Activated CD8-positive, alpha-beta T cell treated with anti-CD3 and anti-CD28 coated beads for 36 hours (primary cell): ENCODE results near the gene PUM1. TPM values are rescaled to one million over a fixed set of nuclear protein-coding genes. Genes with fewer than 3 reads are reported as not detected.

Source experiments
- ATAC-seq: fragments of 200-7000 bp; cut with Tn5 transposase; one replicate; pipeline ENCODE4 v1.10.0; 2021; ENCODE audit warnings: mild to moderate bottlenecking, moderate library complexity
- CTCF ChIA-PET: fragments of 350-600 bp; sonication (Branson Sonifier 250); formaldehyde crosslinking; loops from one replicate; lab custom pipeline; 2021; ENCODE audit warnings: antibody characterized with exemption; lab: Charles Lee
- POLR2A ChIA-PET: fragments of 350-600 bp; sonication (Branson Sonifier 250); formaldehyde crosslinking; loops from one replicate; lab custom pipeline; 2021; ENCODE audit warnings: antibody characterized with exemption; lab: Charles Lee
- DNase-seq: peaks from one replicate; pipeline ENCODE4 v3.0.0-alpha.2; 2020
- H3K27ac Mint-ChIP-seq: one replicate; pipeline ENCODE4 v1.8.0; 2021; ENCODE audit warnings: mild to moderate bottlenecking, mixed read lengths
- H3K27me3 Mint-ChIP-seq: one replicate; pipeline ENCODE4 v1.8.0; 2021; ENCODE audit warnings: mixed read lengths
- H3K36me3 Mint-ChIP-seq: one replicate; pipeline ENCODE4 v1.8.0; 2021; ENCODE audit warnings: low read depth, mixed read lengths
- H3K4me1 Mint-ChIP-seq: one replicate; pipeline ENCODE4 v1.8.0; 2021; ENCODE audit warnings: low read depth, mixed read lengths
- H3K4me3 Mint-ChIP-seq: one replicate; pipeline ENCODE4 v1.8.0; 2021; ENCODE audit warnings: mild to moderate bottlenecking, moderate library complexity, mixed read lengths
- H3K9me3 Mint-ChIP-seq: one replicate; pipeline ENCODE4 v1.8.0; 2021; ENCODE audit warnings: mixed read lengths
- intact Hi-C: fragments of 100-400 bp; cut with micrococcal nuclease; formaldehyde crosslinking; loops from one replicate; pipeline ENCODE4 v1.10.0; 2022
- total RNA-seq, 2 experiments: library from RNA; stranded (reverse); gene quantifications; one replicate each; pipeline ENCODE4 v1.2.3, GENCODE V29; 2021
- TF ChIP-seq, protein P1 (sequence below): fragments of 200-600 bp; IDR thresholded peaks from one replicate; pipeline ENCODE4 v1.8.0; 2022; ENCODE audit warnings: antibody characterized with exemption, mild to moderate bottlenecking

Gene PUM1
- total RNA-seq, 2 experiments from 2014 or later, result 98.0 to 99.0 TPM

- H3K27ac Mint-ChIP-seq, result no peak overlapping the region
- ChIA-PET CTCF (interaction anchor here (0.8 to 7.6 kb wide), 5 partner anchors 10 to 148 kb away, joined by 3 to 82 read pairs (median 29); no protein-coding TSS in a partner anchor), POLR2A (no interaction called here)
- no peaks in the 10 kb centered on the region for H3K9me3 Mint-ChIP-seq
- TF ChIP-seq, protein P1, sequence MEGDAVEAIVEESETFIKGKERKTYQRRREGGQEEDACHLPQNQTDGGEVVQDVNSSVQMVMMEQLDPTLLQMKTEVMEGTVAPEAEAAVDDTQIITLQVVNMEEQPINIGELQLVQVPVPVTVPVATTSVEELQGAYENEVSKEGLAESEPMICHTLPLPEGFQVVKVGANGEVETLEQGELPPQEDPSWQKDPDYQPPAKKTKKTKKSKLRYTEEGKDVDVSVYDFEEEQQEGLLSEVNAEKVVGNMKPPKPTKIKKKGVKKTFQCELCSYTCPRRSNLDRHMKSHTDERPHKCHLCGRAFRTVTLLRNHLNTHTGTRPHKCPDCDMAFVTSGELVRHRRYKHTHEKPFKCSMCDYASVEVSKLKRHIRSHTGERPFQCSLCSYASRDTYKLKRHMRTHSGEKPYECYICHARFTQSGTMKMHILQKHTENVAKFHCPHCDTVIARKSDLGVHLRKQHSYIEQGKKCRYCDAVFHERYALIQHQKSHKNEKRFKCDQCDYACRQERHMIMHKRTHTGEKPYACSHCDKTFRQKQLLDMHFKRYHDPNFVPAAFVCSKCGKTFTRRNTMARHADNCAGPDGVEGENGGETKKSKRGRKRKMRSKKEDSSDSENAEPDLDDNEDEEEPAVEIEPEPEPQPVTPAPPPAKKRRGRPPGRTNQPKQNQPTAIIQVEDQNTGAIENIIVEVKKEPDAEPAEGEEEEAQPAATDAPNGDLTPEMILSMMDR, result no peak
- intact Hi-C loops, result no loop called here
- DNase-seq, result no peak
- peaks cover 5% of the 10 kb centered on the region for H3K4me1 Mint-ChIP-seq
- H3K4me3 Mint-ChIP-seq, result no peak overlapping the region
- H3K27me3 Mint-ChIP-seq, result no peaks in the 10 kb centered on the region
- H3K36me3 Mint-ChIP-seq, result peaks cover 18% of the 10 kb centered on the region
- no peak for ATAC-seq
Observed at GRCh38 chr1:30930631-30931173, 134.8 kb downstream of the PUM1 start.

DNA sequence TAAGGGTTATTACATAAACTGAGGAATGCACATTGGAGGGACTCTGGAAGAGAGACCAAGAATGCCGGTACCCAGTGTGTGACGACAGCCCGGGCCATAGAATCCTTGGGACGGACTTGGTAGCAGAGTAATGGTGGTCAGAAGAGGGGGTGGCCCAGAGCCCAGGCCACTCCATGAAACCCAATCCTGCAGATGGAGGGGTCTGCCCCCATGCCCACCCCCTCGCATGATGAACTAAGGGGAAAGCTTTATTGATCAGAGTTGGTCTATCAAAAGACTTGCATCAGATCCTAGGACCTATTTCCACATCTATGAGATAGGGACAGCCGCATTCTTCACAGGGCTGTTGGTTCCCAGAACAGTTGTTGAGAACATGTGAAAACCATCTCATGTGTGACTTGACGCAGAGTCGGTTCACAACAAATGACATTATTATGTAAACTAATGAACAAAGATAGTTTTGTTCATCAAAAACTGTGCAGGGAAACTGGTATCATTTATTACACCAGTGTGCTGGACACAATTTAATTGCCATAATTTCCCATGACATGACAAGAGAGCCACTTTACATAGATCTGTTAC lies 135.5 kb downstream of the PUM1 start:
- CTCF ChIA-PET, result interaction anchor here (1.1 to 7.6 kb wide), 8 partner anchors 10 to 181 kb away, joined by 3 to 82 read pairs (median 18); no protein-coding TSS in a partner anchor
- no peaks in the 10 kb centered on the region for H3K9me3 Mint-ChIP-seq

DNA sequence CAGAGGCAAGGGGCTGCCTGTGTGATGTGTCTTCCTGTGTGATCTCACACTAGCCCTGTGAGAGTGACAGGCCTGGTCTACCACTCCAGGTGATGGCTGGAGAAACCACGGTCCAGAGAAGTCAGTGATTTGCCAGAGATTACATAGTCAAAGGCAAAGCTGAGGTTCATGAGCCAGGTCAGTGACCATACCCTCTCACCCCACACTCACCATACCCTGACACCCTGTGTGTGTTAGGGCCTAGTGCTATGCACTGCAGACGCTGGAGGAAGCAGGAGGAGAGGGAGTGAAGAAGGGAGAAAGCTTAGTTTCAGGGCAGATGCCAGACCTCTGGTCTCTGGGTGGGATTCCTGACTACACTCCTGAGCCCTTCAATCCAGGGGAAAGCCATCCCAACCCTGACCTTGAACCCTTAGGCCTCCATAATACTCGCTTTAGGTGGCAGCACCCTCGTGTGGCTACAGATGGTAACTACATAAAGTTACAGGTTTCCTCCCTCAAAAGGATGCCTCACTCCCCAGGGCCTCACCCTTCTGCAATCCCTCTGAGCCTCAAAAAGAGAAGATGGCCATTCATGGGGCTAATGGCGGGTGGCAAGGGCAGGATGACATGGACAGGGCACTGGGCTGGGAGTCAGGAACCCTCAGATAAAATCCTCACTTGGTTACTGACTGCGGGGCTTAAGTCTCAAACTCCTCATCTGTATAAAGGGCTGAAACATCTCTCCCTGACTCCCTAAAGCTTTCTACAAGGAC lies 136.2 kb downstream of the PUM1 start:
- Mint-ChIP-seq H3K4me1 (peaks cover 5% of the 10 kb centered on the region), H3K36me3 (peaks cover 9% of the 10 kb centered on the region), H3K9me3 (no peaks in the 10 kb centered on the region), H3K27me3 (no peaks in the 10 kb centered on the region), H3K27ac (no peak overlapping the region), H3K4me3 (no peak overlapping the region)
- TF ChIP-seq, protein P1, result peak; percentile 82
- POLR2A ChIA-PET, result interaction anchor here (0.5 to 1.0 kb wide), 5 partner anchors 13 to 187 kb away, joined by 3 to 7 read pairs (median 3); no protein-coding TSS in a partner anchor
- intact Hi-C loops, result no loop called here
- CTCF ChIA-PET, result interaction anchor here (0.6 to 7.6 kb wide), 28 partner anchors 9 to 210 kb away, joined by 3 to 82 read pairs (median 4); no protein-coding TSS in a partner anchor
- ATAC-seq (peak; percentile 88), DNase-seq (peak; percentile 70)

More for the DNA sequence above, 135.5 kb downstream of the PUM1 start:
- H3K4me1 Mint-ChIP-seq, result peaks cover 5% of the 10 kb centered on the region
- ATAC-seq (peak; percentile 11), DNase-seq (no peak)
- H3K27ac Mint-ChIP-seq, result no peak overlapping the region
- H3K27me3 Mint-ChIP-seq, result no peaks in the 10 kb centered on the region
- peaks cover 15% of the 10 kb centered on the region for H3K36me3 Mint-ChIP-seq
- POLR2A ChIA-PET, result interaction anchor here (1.0 kb wide), 1 partner anchor 15 kb away, joined by 3 read pairs; no protein-coding TSS in a partner anchor
- TF ChIP-seq, protein P1, result no peak
- intact Hi-C loops, result no loop called here
- no peak overlapping the region for H3K4me3 Mint-ChIP-seq

- Mint-ChIP-seq H3K27me3 (no peaks in the 10 kb centered on the region), H3K4me1 (peaks cover 5% of the 10 kb centered on the region), H3K4me3 (no peak overlapping the region), H3K36me3 (peaks cover 6% of the 10 kb centered on the region), H3K9me3 (no peaks in the 10 kb centered on the region), H3K27ac (no peak overlapping the region)
- CTCF ChIA-PET, result interaction anchor here (0.6 to 7.6 kb wide), 28 partner anchors 9 to 210 kb away, joined by 3 to 82 read pairs (median 4); no protein-coding TSS in a partner anchor
- TF ChIP-seq, protein P1, result no peak
- ATAC-seq, result no peak
- DNase-seq, result no peak
- POLR2A ChIA-PET, result interaction anchor here (0.5 to 1.0 kb wide), 4 partner anchors 14 to 187 kb away, joined by 3 to 7 read pairs (median 4); no protein-coding TSS in a partner anchor
- intact Hi-C loops, result no loop called here
Observed at GRCh38 chr1:30928789-30929134, 136.8 kb downstream of the PUM1 start.
